GM12865 (cell line): ENCODE results near the gene EPG5.
"Not testable (repeated sequence)": the region's sequence is repeated elsewhere in the genome, so short reads cannot be mapped to it uniquely, and the experiment has no call there.

Experiments used
- DNase-seq: peaks from one replicate; pipeline ENCODE4 v3.0.0; 2010; ENCODE audit warnings: low read depth
- H3K4me3 ChIP-seq: 2 replicates; pipeline ENCODE4 v1.5.1; 2011; ENCODE audit warnings: mild to moderate bottlenecking, low read depth, low read length, control low read depth
- CTCF ChIP-seq: IDR thresholded peaks from 2 replicates; pipeline ENCODE4 v1.5.1; 2011; ENCODE audit warnings: low read length, control low read depth, low read depth, inconsistent platforms; ENCODE audit not compliant: insufficient read depth; ENCODE audit errors: missing control alignments

The EPG5 gene

GRCh38 chr18:45995461-45995860, 28.3 kb upstream of the EPG5 start:
- no peak for DNase-seq
- no peak overlapping the region for H3K4me3 ChIP-seq
- TF ChIP-seq CTCF, result no peak

- no peak overlapping the region for H3K4me3 ChIP-seq
- TF ChIP-seq CTCF, result no peak
- DNase-seq, result no peak
These were observed 26.3 kb upstream of the EPG5 start for GRCh38 chr18:45993438-45993837.

- DNase-seq, H3K4me3 ChIP-seq: not testable (repeated sequence)
These were observed 25.4 kb upstream of the EPG5 start for GRCh38 chr18:45992527-45992926.

- no peak overlapping the region for H3K4me3 ChIP-seq
- no peak for TF ChIP-seq CTCF
- no peak for DNase-seq
These were observed 24.7 kb upstream of the EPG5 start for GRCh38 chr18:45991788-45992187.

- TF ChIP-seq CTCF, result no peak
- DNase-seq, result no peak
- H3K4me3 ChIP-seq, result no peak overlapping the region
These were observed 17.6 kb upstream of the EPG5 start for GRCh38 chr18:45984546-45985235.

- no peak for DNase-seq
- no peak for TF ChIP-seq CTCF
- no peak overlapping the region for H3K4me3 ChIP-seq
These were observed 14.7 kb upstream of the EPG5 start for GRCh38 chr18:45981821-45982220.

GRCh38 chr18:45980229-45980628, 13.1 kb upstream of the EPG5 start:
- DNase-seq, result no peak
- no peak for TF ChIP-seq CTCF
- H3K4me3 ChIP-seq, result no peak overlapping the region
